ENCODE results near the gene LTBP4.

DNA sequence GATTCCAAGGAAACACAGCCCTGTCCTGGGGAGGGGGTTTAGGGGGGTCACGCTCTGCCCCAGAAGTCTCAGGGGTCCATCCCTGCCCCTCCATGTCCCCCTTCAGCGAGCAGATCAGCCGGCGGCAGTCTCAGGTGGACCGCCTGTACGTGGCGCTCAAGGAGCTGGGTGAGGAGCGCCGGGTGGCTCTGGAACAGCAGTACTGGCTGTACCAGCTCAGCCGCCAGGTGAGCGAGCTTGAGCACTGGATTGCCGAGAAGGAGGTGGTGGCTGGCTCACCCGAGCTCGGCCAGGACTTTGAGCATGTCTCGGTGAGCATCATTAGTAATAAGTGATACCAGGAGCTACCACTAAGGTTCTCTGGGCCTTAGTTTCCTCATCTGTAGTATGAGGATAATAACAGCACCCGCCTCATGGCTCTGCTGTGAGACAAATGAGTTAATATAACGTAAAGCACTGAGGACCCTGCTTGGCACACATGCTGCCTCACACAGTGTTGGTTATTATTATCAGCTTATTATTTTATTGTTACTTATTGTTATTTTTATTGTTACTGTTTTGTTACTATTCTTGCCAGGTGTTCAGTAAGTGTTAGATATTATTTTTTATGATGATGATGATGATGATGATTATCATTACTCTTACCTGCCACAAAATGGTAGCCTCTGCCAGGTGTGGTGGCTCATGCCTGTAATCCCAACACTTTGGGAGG, 45.0 kb upstream of the LTBP4 start:
- TF ChIP-seq, protein P1, sequence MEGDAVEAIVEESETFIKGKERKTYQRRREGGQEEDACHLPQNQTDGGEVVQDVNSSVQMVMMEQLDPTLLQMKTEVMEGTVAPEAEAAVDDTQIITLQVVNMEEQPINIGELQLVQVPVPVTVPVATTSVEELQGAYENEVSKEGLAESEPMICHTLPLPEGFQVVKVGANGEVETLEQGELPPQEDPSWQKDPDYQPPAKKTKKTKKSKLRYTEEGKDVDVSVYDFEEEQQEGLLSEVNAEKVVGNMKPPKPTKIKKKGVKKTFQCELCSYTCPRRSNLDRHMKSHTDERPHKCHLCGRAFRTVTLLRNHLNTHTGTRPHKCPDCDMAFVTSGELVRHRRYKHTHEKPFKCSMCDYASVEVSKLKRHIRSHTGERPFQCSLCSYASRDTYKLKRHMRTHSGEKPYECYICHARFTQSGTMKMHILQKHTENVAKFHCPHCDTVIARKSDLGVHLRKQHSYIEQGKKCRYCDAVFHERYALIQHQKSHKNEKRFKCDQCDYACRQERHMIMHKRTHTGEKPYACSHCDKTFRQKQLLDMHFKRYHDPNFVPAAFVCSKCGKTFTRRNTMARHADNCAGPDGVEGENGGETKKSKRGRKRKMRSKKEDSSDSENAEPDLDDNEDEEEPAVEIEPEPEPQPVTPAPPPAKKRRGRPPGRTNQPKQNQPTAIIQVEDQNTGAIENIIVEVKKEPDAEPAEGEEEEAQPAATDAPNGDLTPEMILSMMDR (IDR thresholded peaks at IDR 0.05 in 8 of 11, conservative IDR thresholded peaks at IDR 0.05 in 3 of 11): no peak
- no peak for TF ChIP-seq POLR2AphosphoS5 (IDR thresholded peaks at IDR 0.05)
- no peak for TF ChIP-seq POLR2A (IDR thresholded peaks at IDR 0.05)

Measured in spleen (tissue), 7 donors.